ENCODE results near the gene ITIH5. TPM values are rescaled to one million over a fixed set of nuclear protein-coding genes. Genes with fewer than 3 reads are reported as not detected.

The ITIH5 gene
- total and polyA plus RNA-seq, 2 of the 13 experiments (the other 11 are each of a cell fraction or from before 2014, with no cell fraction given) = 4.7 to 8.9 TPM

GRCh38 chr10:7700577-7701125 is 33.9 kb upstream of the ITIH5 start (continued):
- TF ChIP-seq ZSCAN20 (CRISPR knock-in tag; IDR thresholded peaks at IDR 0.05; ENCODE audit: borderline replicate concordance) = no peak
- peak; percentile 95 for TF ChIP-seq GATAD2A (CRISPR knock-in tag; IDR thresholded peaks at IDR 0.05)
- no peak for TF ChIP-seq CAMTA2 (CRISPR knock-in tag; IDR thresholded peaks at IDR 0.05; ENCODE audit: borderline replicate concordance)
- TF ChIP-seq ATF4 (CRISPR knock-in tag; IDR thresholded peaks at IDR 0.05) = peak in 1 of 2 experiments; percentile 78; a peak in 2 of 4 replicates
- no peak for TF ChIP-seq ARID2 (CRISPR knock-in tag; IDR thresholded peaks at IDR 0.05; ENCODE audit: borderline replicate concordance)
- no peak for TF ChIP-seq TERF1 (CRISPR knock-in tag; IDR thresholded peaks at IDR 0.05)
- TF ChIP-seq SIX1 (CRISPR knock-in tag; IDR thresholded peaks at IDR 0.05; ENCODE audit: borderline replicate concordance) = peak; percentile 93
- TF ChIP-seq FOXA3 (CRISPR knock-in tag; IDR thresholded peaks at IDR 0.05) = peak; percentile 95
- TF ChIP-seq ZBTB10 (CRISPR knock-in tag; IDR thresholded peaks at IDR 0.05; ENCODE audit: borderline replicate concordance) = no peak
- 0 out of 2 replicates have a peak, but pooled peaks have one; percentile 58 for TF ChIP-seq ZNF124 (CRISPR knock-in tag; IDR thresholded peaks at IDR 0.05)
- TF ChIP-seq ZNF713 (CRISPR knock-in tag; IDR thresholded peaks at IDR 0.05) = no peak
- no peak for TF ChIP-seq GZF1 (CRISPR knock-in tag; IDR thresholded peaks at IDR 0.05)
- no peak; the same call in 1 of the 2 replicates for TF ChIP-seq ZNF142 (CRISPR knock-in tag; IDR thresholded peaks at IDR 0.05)
- no peak for TF ChIP-seq TEAD2 (CRISPR knock-in tag; IDR thresholded peaks at IDR 0.05)
- no peak for TF ChIP-seq MTERF4 (CRISPR knock-in tag; IDR thresholded peaks at IDR 0.05)
- 0 out of 2 replicates have a peak, but pooled peaks have one; percentile 31 for TF ChIP-seq SIN3A (IDR thresholded peaks at IDR 0.05; ENCODE audit: borderline replicate concordance, low read depth, low read length)
- TF ChIP-seq TEAD3 (CRISPR knock-in tag; optimal IDR thresholded peaks at IDR 0.05; ENCODE audit: borderline replicate concordance) = peak; percentile 85
- TF ChIP-seq ZNF350 (CRISPR knock-in tag; IDR thresholded peaks at IDR 0.05; ENCODE audit: borderline replicate concordance, low read depth) = no peak
